Panc1 (cell line): ENCODE measurements around the gene TWIST2. TPM values are rescaled to one million over a fixed set of nuclear protein-coding genes. Genes with fewer than 3 reads are reported as not detected.

Experiments used
- ATAC-seq: fragments of 200-7000 bp; cut with Tn5 transposase; 2 replicates; pipeline ENCODE4 v1.9.1; 2020; ENCODE audit warnings: mild to moderate bottlenecking, moderate library complexity
- BruUV-seq: library from RNA; stranded (reverse); fragments of 400-500 nt; replicated peaks from 2 replicates; lab custom pipeline; 2021; lab: Mats Ljungman, UMichigan
- CTCF ChIA-PET: fragments of 300-600 bp; sonication (Branson Sonifier 250); formaldehyde crosslinking; loops from one replicate; lab custom pipeline; 2022; ENCODE audit warnings: antibody characterized with exemption; lab: Charles Lee
- POLR2A ChIA-PET: fragments of 300-600 bp; sonication (Branson Sonifier 250); formaldehyde crosslinking; loops from one replicate; lab custom pipeline; 2022; ENCODE audit warnings: antibody characterized with exemption; lab: Charles Lee
- DNase-seq: peaks from one replicate; pipeline ENCODE4 v3.0.0-alpha.2; 2010; ENCODE audit warnings: low read depth, low spot score
- H3K27ac ChIP-seq: 2 replicates; pipeline ENCODE4 v1.5.1; 2011; ENCODE audit warnings: mild to moderate bottlenecking, low read length, inconsistent platforms
- H3K27me3 ChIP-seq: fragments of 200-500 bp; sonication (Bioruptor generic); 2 replicates; pipeline ENCODE4 v1.6.0; 2014; ENCODE audit warnings: low read length, inconsistent platforms; ENCODE audit not compliant: control insufficient read depth, insufficient read depth
- H3K36me3 ChIP-seq: fragments of 200-500 bp; sonication (Bioruptor generic); 2 replicates; pipeline ENCODE4 v1.5.1; 2014; ENCODE audit warnings: inconsistent platforms, mild to moderate bottlenecking, low read length, moderate library complexity; ENCODE audit not compliant: control insufficient read depth, insufficient read depth
- H3K4me1 ChIP-seq: 2 replicates; pipeline ENCODE4 v1.5.1; 2011; ENCODE audit warnings: inconsistent platforms, mild to moderate bottlenecking, low read length, moderate library complexity; ENCODE audit not compliant: control insufficient read depth, insufficient read depth
- H3K4me3 ChIP-seq, 2 experiments: 2 replicates each; pipeline ENCODE4 v1.5.1; 2011 to 2012; ENCODE audit warnings: low read depth in 2 of 2, low read length in 2 of 2, mild to moderate bottlenecking in 2 of 2, inconsistent platforms in 1 of 2, moderate library complexity in 1 of 2
- H3K9me3 ChIP-seq: fragments of 200-500 bp; sonication (Bioruptor generic); 2 replicates; pipeline ENCODE4 v1.5.1; 2014; ENCODE audit warnings: low read depth, mild to moderate bottlenecking, inconsistent platforms, low read length, moderate library complexity; ENCODE audit not compliant: control insufficient read depth, insufficient read depth
- POLR2AphosphoS5 ChIP-seq: IDR thresholded peaks from 2 replicates; pipeline ENCODE4 v1.6.1; 2012; ENCODE audit warnings: mild to moderate bottlenecking, low read depth, low read length, moderate library complexity
- SIN3A ChIP-seq: IDR thresholded peaks from 2 replicates; pipeline ENCODE4 v1.6.1; 2012; ENCODE audit warnings: low read depth, mild to moderate bottlenecking, low read length, moderate library complexity, borderline replicate concordance; ENCODE audit not compliant: insufficient read depth
- TCF7L2 ChIP-seq: IDR thresholded peaks from 2 replicates; pipeline ENCODE4 v1.6.1; 2011; ENCODE audit warnings: mild to moderate bottlenecking, low read depth, low read length, inconsistent platforms
- in situ Hi-C: cut with HindIII; loops from 2 replicates; pipeline ENCODE4 v1.10.0; 2016; ENCODE audit warnings: low sequenced_read_pairs, low pct_unique_long_range_greater_than_20kb
- intact Hi-C: fragments of 100-400 bp; cut with micrococcal nuclease; formaldehyde crosslinking; loops from one replicate; pipeline ENCODE4 v1.10.0; 2022; ENCODE audit not compliant: unreplicated experiment
- total RNA-seq: library from RNA; stranded (reverse); gene quantifications from one replicate; pipeline ENCODE4 v1.2.1, GENCODE V29; 2021; ENCODE audit not compliant: unreplicated experiment
- TF ChIP-seq, protein P1 (sequence below), 2 experiments: IDR thresholded peaks; 2 replicates each; pipeline ENCODE4 v1.6.1; 2011 to 2012; ENCODE audit warnings: low read depth in 2 of 2, control low read depth in 1 of 2, low read length in 1 of 2, mild to moderate bottlenecking in 1 of 2, moderate library complexity in 1 of 2; ENCODE audit not compliant: insufficient read depth in 1 of 2
- TF ChIP-seq, protein P2 (sequence below): fragments of 450-650 bp; IDR thresholded peaks from 2 replicates; pipeline ENCODE4 v1.5.1; 2017; ENCODE audit warnings: mild to moderate bottlenecking

The TWIST2 gene
- total RNA-seq, 1 experiment from 2014 or later: 4.2 TPM

DNA sequence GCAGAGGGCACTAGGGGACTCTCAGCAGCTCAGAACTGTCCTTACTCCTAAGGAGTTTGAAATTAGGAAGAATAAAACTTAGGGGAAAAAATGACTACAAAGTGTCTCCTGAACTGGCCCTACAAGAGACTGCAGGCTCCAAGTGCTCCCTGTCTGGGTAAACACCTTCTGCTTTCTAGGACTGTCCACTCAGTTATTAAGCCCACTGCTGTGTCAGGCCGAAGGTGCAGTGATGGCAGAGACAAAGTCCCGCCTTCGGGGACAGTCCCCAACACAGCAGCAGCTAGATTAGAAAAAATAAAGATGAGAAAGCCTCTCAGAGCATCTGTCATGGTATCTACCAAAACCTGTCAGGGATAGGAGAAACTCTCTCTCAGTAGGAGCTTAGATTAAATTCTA lies 28.3 kb downstream of the TWIST2 start:
- POLR2A ChIA-PET: no interaction called here
- CTCF ChIA-PET: no interaction called here
- H3K4me3 ChIP-seq: no peak overlapping the region
- no peaks in the 10 kb centered on the region for H3K36me3 ChIP-seq
- ATAC-seq (no peak), DNase-seq (no peak)
- H3K27ac ChIP-seq: no peak overlapping the region
- in situ Hi-C loops: no loop called here
- H3K27me3 ChIP-seq: no peaks in the 10 kb centered on the region
- H3K4me1 ChIP-seq: no peaks in the 10 kb centered on the region
- BruUV-seq: no TSS peak
- no peaks in the 10 kb centered on the region for H3K9me3 ChIP-seq
- intact Hi-C loops: no loop called here
- TF ChIP-seq, protein P1, sequence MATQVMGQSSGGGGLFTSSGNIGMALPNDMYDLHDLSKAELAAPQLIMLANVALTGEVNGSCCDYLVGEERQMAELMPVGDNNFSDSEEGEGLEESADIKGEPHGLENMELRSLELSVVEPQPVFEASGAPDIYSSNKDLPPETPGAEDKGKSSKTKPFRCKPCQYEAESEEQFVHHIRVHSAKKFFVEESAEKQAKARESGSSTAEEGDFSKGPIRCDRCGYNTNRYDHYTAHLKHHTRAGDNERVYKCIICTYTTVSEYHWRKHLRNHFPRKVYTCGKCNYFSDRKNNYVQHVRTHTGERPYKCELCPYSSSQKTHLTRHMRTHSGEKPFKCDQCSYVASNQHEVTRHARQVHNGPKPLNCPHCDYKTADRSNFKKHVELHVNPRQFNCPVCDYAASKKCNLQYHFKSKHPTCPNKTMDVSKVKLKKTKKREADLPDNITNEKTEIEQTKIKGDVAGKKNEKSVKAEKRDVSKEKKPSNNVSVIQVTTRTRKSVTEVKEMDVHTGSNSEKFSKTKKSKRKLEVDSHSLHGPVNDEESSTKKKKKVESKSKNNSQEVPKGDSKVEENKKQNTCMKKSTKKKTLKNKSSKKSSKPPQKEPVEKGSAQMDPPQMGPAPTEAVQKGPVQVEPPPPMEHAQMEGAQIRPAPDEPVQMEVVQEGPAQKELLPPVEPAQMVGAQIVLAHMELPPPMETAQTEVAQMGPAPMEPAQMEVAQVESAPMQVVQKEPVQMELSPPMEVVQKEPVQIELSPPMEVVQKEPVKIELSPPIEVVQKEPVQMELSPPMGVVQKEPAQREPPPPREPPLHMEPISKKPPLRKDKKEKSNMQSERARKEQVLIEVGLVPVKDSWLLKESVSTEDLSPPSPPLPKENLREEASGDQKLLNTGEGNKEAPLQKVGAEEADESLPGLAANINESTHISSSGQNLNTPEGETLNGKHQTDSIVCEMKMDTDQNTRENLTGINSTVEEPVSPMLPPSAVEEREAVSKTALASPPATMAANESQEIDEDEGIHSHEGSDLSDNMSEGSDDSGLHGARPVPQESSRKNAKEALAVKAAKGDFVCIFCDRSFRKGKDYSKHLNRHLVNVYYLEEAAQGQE (IDR thresholded peaks at IDR 0.05; ENCODE audit: insufficient read depth in 1 of 2, low read depth in 2 of 2, low read length in 1 of 2): no peak
- TF ChIP-seq POLR2AphosphoS5: no peak
- TF ChIP-seq, protein P2, sequence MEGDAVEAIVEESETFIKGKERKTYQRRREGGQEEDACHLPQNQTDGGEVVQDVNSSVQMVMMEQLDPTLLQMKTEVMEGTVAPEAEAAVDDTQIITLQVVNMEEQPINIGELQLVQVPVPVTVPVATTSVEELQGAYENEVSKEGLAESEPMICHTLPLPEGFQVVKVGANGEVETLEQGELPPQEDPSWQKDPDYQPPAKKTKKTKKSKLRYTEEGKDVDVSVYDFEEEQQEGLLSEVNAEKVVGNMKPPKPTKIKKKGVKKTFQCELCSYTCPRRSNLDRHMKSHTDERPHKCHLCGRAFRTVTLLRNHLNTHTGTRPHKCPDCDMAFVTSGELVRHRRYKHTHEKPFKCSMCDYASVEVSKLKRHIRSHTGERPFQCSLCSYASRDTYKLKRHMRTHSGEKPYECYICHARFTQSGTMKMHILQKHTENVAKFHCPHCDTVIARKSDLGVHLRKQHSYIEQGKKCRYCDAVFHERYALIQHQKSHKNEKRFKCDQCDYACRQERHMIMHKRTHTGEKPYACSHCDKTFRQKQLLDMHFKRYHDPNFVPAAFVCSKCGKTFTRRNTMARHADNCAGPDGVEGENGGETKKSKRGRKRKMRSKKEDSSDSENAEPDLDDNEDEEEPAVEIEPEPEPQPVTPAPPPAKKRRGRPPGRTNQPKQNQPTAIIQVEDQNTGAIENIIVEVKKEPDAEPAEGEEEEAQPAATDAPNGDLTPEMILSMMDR: no peak
- no peak for TF ChIP-seq SIN3A
- TF ChIP-seq TCF7L2: no peak

DNA sequence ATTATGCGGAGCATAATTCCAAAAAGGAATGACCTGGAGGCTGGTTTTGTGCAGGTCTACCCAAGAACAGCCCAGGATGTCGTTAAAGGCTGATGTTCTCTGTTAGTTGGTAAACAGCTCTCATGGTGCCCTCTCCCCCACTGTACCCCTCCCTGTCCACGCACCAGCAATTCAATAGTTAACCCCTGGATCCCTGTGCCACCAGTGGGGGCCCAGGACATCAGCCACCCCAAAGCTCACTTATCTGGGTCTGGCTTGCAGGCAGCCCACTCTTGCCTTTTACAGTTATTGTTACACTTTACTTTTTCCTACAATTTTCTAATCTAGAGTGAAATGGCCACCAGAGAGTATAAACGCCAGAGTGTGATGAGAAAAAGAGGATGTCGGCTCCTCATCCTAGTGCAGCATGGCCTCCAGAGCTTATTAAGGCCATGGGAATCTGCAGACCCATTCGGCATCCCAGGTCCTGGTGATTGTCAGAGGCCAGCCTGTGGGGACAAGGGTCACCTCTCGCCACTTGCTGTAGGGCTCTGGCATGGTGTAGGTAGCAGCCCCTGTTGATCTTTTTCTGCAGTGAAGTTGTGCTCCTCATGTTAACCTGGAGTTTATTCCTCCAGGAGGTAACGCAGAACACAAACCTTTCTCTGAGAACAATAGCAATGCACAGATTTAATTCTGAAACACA lies 30.3 kb downstream of the TWIST2 start:
- Histone ChIP-seq H3K36me3 (no peaks in the 10 kb centered on the region), H3K27ac (no peak overlapping the region), H3K9me3 (no peaks in the 10 kb centered on the region), H3K27me3 (no peaks in the 10 kb centered on the region), H3K4me1 (no peaks in the 10 kb centered on the region), H3K4me3 (no peak overlapping the region)
- ATAC-seq (no peak), DNase-seq (no peak)
- TF ChIP-seq, protein P1 (IDR thresholded peaks at IDR 0.05; ENCODE audit: insufficient read depth in 1 of 2, low read depth in 2 of 2, low read length in 1 of 2): no peak
- TF ChIP-seq TCF7L2 (no peak), SIN3A (no peak)
- TF ChIP-seq, protein P2: no peak
- ChIA-PET CTCF (no interaction called here), POLR2A (no interaction called here)
- no TSS peak for BruUV-seq
- intact Hi-C loops (no loop called here), in situ Hi-C loops (no loop called here)
